ENCODE measurements around the gene SKI. TPM values are rescaled to one million over a fixed set of nuclear protein-coding genes. Genes with fewer than 3 reads are reported as not detected.

Gene SKI
- total and polyA plus RNA-seq, 10 of the 15 experiments (the other 5 are each of a cell fraction or from before 2014, with no cell fraction given), result 0.03 to 14.9 (median 0.96) TPM

- Histone ChIP-seq H4K20me1 (ENCODE audit: control insufficient read depth, insufficient read depth) (peaks cover 4% of the 10 kb centered on the region), H2AFZ (ENCODE audit: control insufficient read depth, low read depth, low read length) (no peak overlapping the region), H3K9me3 (replicated peaks; ENCODE audit: control insufficient read depth, insufficient read depth, low read length) (no peaks in the 10 kb centered on the region), H3K4me3 (peak overlapping the region; percentile 59), H3K27me3 (replicated peaks in 1 of 2; ENCODE audit: control insufficient read depth in 2 of 2, insufficient read depth in 2 of 2, low read length in 1 of 2) (no peaks in the 10 kb centered on the region), H3K36me3 (ENCODE audit: control insufficient read depth in 2 of 2, insufficient read depth in 2 of 2, low read length in 1 of 2) (no peaks in the 10 kb centered on the region; a peak in 1 of 4 replicates), H3K4me1 (ENCODE audit: control insufficient read depth, insufficient read depth, low read length) (peaks cover 23% of the 10 kb centered on the region), H3K4me2 (ENCODE audit: control insufficient read depth, insufficient read depth) (peak overlapping the region; percentile 84), H3K79me2 (ENCODE audit: control insufficient read depth, insufficient read depth, low read length) (no peaks in the 10 kb centered on the region; the same call in 1 of the 2 replicates), H3K9ac (ENCODE audit: control insufficient read depth, insufficient read depth, low read length) (0 out of 2 replicates have a peak overlapping the region, but pooled peaks have one; percentile 7), H3K27ac (ENCODE audit: control insufficient read depth, insufficient read depth) (no peak overlapping the region)
- ChIA-PET SMC1A (ENCODE audit: uncharacterized antibody, unreplicated experiment) (interaction anchor here (0.6 to 2.2 kb wide), 6 partner anchors 10 to 96 kb away, joined by 3 to 13 read pairs (median 3); partner anchors contain the start of gene FAAP20), CTCF (interaction anchor here (1.4 kb wide), 2 partner anchors 9 to 95 kb away, joined by 6 read pairs; partner anchors contain the start of gene FAAP20), RAD21 (ENCODE audit: unreplicated experiment) (interaction anchor here (0.6 to 1.5 kb wide), 4 partner anchors 10 to 96 kb away, joined by 3 to 7 read pairs (median 4); partner anchors contain the start of gene FAAP20), POLR2A (interaction anchor here (1.0 kb wide), 1 partner anchor 56 kb away, joined by 3 read pairs; no protein-coding TSS in a partner anchor)
- ATAC-seq, result peak; percentile 91
- no TSS peak for BruUV-seq (replicated peaks)
- intact Hi-C loops (cut with micrococcal nuclease; ENCODE audit: unreplicated experiment) (loop anchor here (2.0 to 10.0 kb wide), 2 partner anchors 36 to 56 kb away; no protein-coding TSS in a partner anchor), in situ Hi-C loops (cut with MboI) (no loop called here)
- 1% methylated on average over 41 of the region's 41 CpGs for WGBS (ENCODE audit: insufficient coverage, insufficient replicate concordance, low lambda C conversion rate, missing lambda C conversion rate)
- DNase-seq (ENCODE audit: low read depth, low spot score), result peak; percentile 50
- peak; percentile 92 for FAIRE-seq
- TF ChIP-seq ZNF24 (IDR thresholded peaks at IDR 0.05) (no peak), BCL3 (IDR thresholded peaks at IDR 0.05; ENCODE audit: borderline replicate concordance, insufficient read depth, low read depth, low read length, poor library complexity, severe bottlenecking) (no peak), MLLT1 (IDR thresholded peaks at IDR 0.05) (0 out of 2 replicates have a peak, but pooled peaks have one; percentile 57), SMARCA5 (IDR thresholded peaks at IDR 0.05) (no peak), CBFB (IDR thresholded peaks at IDR 0.05; ENCODE audit: low read depth) (peak; percentile 54; the same call in 1 of the 2 replicates), RCOR1 (conservative IDR thresholded peaks at IDR 0.05; ENCODE audit: low read depth, low read length) (no peak), NFIC (IDR thresholded peaks at IDR 0.05; ENCODE audit: low read depth, low read length) (peak; percentile 28; the same call in 1 of the 2 replicates), TBL1XR1 (IDR thresholded peaks at IDR 0.05; ENCODE audit: low read depth, low read length) (peak; percentile 77), USF1 (IDR thresholded peaks at IDR 0.05; ENCODE audit: borderline replicate concordance, extremely low read length, insufficient read depth, low read depth, low read length) (no peak), IKZF2 (IDR thresholded peaks at IDR 0.05) (peak; percentile 85 to 88), NR2C2 (IDR thresholded peaks at IDR 0.05; ENCODE audit: borderline replicate concordance, control insufficient read depth, insufficient read length, low read depth) (no peak), BHLHE40 (IDR thresholded peaks at IDR 0.05; ENCODE audit: borderline replicate concordance in 1 of 2, low read depth in 2 of 2, low read length in 1 of 2) (peak; percentile 35 to 42; a peak in 3 of 4 replicates), SKIL (IDR thresholded peaks at IDR 0.05; ENCODE audit: low read depth, poor library complexity, severe bottlenecking) (peak; percentile 10)
Observed at GRCh38 chr1:2290595-2291510, 62.7 kb downstream of the SKI start.
